ENCODE measurements around the gene NCF4.

- TF ChIP-seq CTCF (conservative IDR thresholded peaks at IDR 0.05 in 1 of 2, IDR thresholded peaks at IDR 0.05 in 1 of 2; ENCODE audit: extremely low read depth in 1 of 2, insufficient read depth in 1 of 2, low read depth in 1 of 2, low read length in 2 of 2) (no peak), EZH2 (IDR thresholded peaks at IDR 0.05; ENCODE audit: borderline replicate concordance, low read length) (no peak)
Observed at GRCh38 chr22:36830601-36831000, 30.2 kb upstream of the NCF4 start.

All from mammary epithelial cell (primary cell).